ENCODE results near the gene EEF1B2. TPM values are rescaled to one million over a fixed set of nuclear protein-coding genes. Genes with fewer than 3 reads are reported as not detected.
"Not testable (repeated sequence)": the region's sequence is repeated elsewhere in the genome, so short reads cannot be mapped to it uniquely, and the experiment has no call there.

Gene EEF1B2
- total and polyA plus RNA-seq, 2 donors from 2014 or later = 444 to 529 TPM

DNA sequence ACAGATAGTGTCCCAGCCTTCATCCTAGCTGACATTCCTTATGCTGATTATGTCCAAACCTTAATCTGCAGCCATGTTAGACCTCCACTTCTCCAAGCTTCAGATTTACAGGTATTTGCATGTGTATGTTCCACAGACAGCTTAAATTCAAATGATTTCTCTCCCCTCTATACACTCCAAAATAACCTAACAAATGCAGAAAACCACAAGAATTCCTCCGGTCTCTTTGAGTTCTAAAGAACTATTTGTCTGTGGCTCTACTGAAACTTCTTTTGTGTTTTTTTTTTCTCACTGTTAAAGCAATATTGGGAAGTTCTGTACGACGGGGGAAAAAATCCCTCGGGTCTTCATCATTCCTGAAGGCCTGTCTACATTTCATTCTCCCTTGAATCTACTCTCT, 9.1 kb upstream of the EEF1B2 start:
- intact Hi-C loops (cut with DNase I) = no loop called here
- Histone ChIP-seq H3K9me3 (ENCODE audit: control insufficient read depth in 2 of 3, insufficient read depth in 1 of 3, low read length in 3 of 3) (no peaks in the 10 kb centered on the region), H3K4me3 (ENCODE audit: low read length in 3 of 3) (no peak overlapping the region), H3K9ac (ENCODE audit: low read length in 3 of 3) (no peak overlapping the region), H3K36me3 (ENCODE audit: control insufficient read depth in 2 of 3, insufficient read depth in 3 of 3, low read length in 3 of 3) (peaks cover 11 to 33% (median 12%) of the 10 kb centered on the region in 3 donors), H3K27me3 (ENCODE audit: control insufficient read depth, insufficient read depth, low read length) (no peaks in the 10 kb centered on the region), H3K4me1 (ENCODE audit: control insufficient read depth in 2 of 3, insufficient read depth in 2 of 3, low read depth in 1 of 3, low read length in 3 of 3) (no peaks in the 10 kb centered on the region), H3K27ac (ENCODE audit: low read depth in 2 of 2, low read length in 2 of 2) (no peak overlapping the region)
- TF ChIP-seq, protein P1, sequence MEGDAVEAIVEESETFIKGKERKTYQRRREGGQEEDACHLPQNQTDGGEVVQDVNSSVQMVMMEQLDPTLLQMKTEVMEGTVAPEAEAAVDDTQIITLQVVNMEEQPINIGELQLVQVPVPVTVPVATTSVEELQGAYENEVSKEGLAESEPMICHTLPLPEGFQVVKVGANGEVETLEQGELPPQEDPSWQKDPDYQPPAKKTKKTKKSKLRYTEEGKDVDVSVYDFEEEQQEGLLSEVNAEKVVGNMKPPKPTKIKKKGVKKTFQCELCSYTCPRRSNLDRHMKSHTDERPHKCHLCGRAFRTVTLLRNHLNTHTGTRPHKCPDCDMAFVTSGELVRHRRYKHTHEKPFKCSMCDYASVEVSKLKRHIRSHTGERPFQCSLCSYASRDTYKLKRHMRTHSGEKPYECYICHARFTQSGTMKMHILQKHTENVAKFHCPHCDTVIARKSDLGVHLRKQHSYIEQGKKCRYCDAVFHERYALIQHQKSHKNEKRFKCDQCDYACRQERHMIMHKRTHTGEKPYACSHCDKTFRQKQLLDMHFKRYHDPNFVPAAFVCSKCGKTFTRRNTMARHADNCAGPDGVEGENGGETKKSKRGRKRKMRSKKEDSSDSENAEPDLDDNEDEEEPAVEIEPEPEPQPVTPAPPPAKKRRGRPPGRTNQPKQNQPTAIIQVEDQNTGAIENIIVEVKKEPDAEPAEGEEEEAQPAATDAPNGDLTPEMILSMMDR (IDR thresholded peaks at IDR 0.05; ENCODE audit: borderline replicate concordance, extremely low read depth, insufficient read depth) = no peak
- FAIRE-seq (no peak), DNase-seq (no peak)

DNA sequence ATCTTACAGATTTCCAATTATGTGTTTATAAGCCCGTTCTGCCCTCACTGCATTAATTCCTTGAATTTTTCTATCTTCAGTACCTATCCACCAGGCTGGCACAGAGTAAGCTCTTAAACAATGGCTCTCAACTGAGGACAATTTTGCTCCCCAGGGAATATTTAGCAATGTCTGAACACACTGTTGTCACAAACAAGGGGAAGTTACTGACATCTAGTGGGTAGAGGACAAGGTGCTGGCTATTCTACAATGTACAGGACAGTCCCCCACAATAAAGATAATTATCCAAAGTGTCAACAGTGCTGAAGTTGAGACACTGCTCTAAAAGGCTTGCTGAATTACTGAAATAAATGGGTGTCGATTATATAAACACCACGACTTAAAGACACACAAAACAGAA, 5.5 kb upstream of the EEF1B2 start:
- H3K27me3 ChIP-seq (ENCODE audit: control insufficient read depth, insufficient read depth, low read length) = no peaks in the 10 kb centered on the region
- no peak overlapping the region for H3K4me3 ChIP-seq (ENCODE audit: low read length in 3 of 3)
- TF ChIP-seq, protein P1 (IDR thresholded peaks at IDR 0.05; ENCODE audit: borderline replicate concordance, extremely low read depth, insufficient read depth) = no peak
- peak in 2 of 5 donors; percentile 9 to 14 for DNase-seq
- H3K36me3 ChIP-seq (ENCODE audit: control insufficient read depth in 2 of 3, insufficient read depth in 3 of 3, low read length in 3 of 3) = peaks cover 2 to 16% (median 6%) of the 10 kb centered on the region in 3 donors
- H3K27ac ChIP-seq (ENCODE audit: low read depth in 2 of 2, low read length in 2 of 2) = no peak overlapping the region
- peaks cover 0 to 9% (median 0%) of the 10 kb centered on the region in 3 donors for H3K4me1 ChIP-seq (ENCODE audit: control insufficient read depth in 2 of 3, insufficient read depth in 2 of 3, low read depth in 1 of 3, low read length in 3 of 3)
- intact Hi-C loops (cut with DNase I) = no loop called here
- H3K9me3 ChIP-seq (ENCODE audit: control insufficient read depth in 2 of 3, insufficient read depth in 1 of 3, low read length in 3 of 3) = no peaks in the 10 kb centered on the region
- FAIRE-seq = no peak
- no peak overlapping the region for H3K9ac ChIP-seq (ENCODE audit: low read length in 3 of 3)

GRCh38 chr2:206157014-206157413, 2.7 kb upstream of the EEF1B2 start:
- FAIRE-seq; DNase-seq; H3K9ac ChIP-seq (ENCODE audit: low read length in 3 of 3); H3K27ac ChIP-seq (ENCODE audit: low read depth in 2 of 2, low read length in 2 of 2); H3K27me3 ChIP-seq (ENCODE audit: control insufficient read depth, insufficient read depth, low read length); H3K9me3 ChIP-seq (ENCODE audit: control insufficient read depth in 2 of 3, insufficient read depth in 1 of 3, low read length in 3 of 3); intact Hi-C loops (cut with DNase I): not testable (repeated sequence)
- peaks cover 0 to 13% (median 6%) of the 10 kb centered on the region in 3 donors for H3K4me1 ChIP-seq (ENCODE audit: control insufficient read depth in 2 of 3, insufficient read depth in 2 of 3, low read depth in 1 of 3, low read length in 3 of 3)
- H3K4me3 ChIP-seq (ENCODE audit: low read length in 3 of 3) = peak overlapping the region in 1 of 3 donors; percentile 19
- H3K36me3 ChIP-seq (ENCODE audit: control insufficient read depth in 2 of 3, insufficient read depth in 3 of 3, low read length in 3 of 3) = peaks cover 1 to 20% (median 2%) of the 10 kb centered on the region in 3 donors

DNA sequence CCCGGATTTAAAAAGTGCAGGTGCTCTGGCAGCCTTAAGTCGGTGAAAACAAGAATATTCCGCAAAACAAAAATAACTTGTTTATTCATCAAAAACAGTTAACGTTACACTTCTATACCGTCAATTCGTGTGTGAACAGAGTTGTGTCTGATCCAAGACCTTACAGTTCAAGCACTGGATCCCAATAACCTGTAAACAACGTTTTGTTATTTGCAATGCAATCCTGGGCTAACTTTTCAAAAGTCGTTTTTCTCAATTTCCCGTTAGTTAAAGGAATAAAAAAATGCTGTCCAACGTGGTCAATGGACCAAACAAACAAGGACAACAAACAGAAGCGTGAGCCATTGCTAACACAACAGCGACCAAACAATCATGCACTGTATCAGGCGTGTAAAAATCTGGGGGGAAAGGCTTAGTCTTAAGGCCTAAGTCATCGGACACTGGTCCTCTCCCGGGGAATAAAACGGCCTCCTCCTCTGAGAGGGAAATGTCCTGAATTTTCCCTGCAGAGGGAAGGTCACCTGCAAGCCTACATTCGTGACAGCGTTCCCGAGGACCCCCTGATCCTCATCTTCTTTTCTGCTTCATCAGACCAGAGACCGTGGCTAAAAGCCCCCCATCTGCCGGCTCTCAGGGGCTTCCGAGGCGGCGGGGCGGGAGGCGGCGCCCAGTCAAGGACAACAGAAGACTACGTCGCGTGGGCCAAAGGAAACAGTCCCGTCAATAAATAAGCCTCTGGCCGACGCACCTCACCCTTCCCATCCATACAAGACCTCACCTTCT, 941 bp upstream of the EEF1B2 start:
- Histone ChIP-seq H3K36me3 (ENCODE audit: control insufficient read depth in 2 of 3, insufficient read depth in 3 of 3, low read length in 3 of 3) (peaks cover 4 to 27% (median 9%) of the 10 kb centered on the region in 3 donors), H3K27me3 (ENCODE audit: control insufficient read depth, insufficient read depth, low read length) (no peaks in the 10 kb centered on the region), H3K9me3 (ENCODE audit: control insufficient read depth in 2 of 3, insufficient read depth in 1 of 3, low read length in 3 of 3) (no peaks in the 10 kb centered on the region), H3K4me1 (ENCODE audit: control insufficient read depth in 2 of 3, insufficient read depth in 2 of 3, low read depth in 1 of 3, low read length in 3 of 3) (peaks cover 0 to 13% (median 6%) of the 10 kb centered on the region in 3 donors), H3K27ac (ENCODE audit: low read depth in 2 of 2, low read length in 2 of 2) (peak overlapping the region; percentile 82 to 88), H3K4me3 (ENCODE audit: low read length in 3 of 3) (peak overlapping the region; percentile 96 to 99 (median 96)), H3K9ac (ENCODE audit: low read length in 3 of 3) (peak overlapping the region; percentile 85 to 99 (median 93))
- TF ChIP-seq, protein P1 (IDR thresholded peaks at IDR 0.05; ENCODE audit: borderline replicate concordance, extremely low read depth, insufficient read depth) = no peak
- DNase-seq = peak in 1 of 5 donors; percentile 74
- intact Hi-C loops (cut with DNase I) = no loop called here
- FAIRE-seq = no peak
